Measurements from ENCODE around the gene LETM1. TPM values are rescaled to one million over a fixed set of nuclear protein-coding genes. Genes with fewer than 3 reads are reported as not detected.

Gene LETM1
- total RNA-seq, 1 donor from 2014 or later = 109 TPM

DNA sequence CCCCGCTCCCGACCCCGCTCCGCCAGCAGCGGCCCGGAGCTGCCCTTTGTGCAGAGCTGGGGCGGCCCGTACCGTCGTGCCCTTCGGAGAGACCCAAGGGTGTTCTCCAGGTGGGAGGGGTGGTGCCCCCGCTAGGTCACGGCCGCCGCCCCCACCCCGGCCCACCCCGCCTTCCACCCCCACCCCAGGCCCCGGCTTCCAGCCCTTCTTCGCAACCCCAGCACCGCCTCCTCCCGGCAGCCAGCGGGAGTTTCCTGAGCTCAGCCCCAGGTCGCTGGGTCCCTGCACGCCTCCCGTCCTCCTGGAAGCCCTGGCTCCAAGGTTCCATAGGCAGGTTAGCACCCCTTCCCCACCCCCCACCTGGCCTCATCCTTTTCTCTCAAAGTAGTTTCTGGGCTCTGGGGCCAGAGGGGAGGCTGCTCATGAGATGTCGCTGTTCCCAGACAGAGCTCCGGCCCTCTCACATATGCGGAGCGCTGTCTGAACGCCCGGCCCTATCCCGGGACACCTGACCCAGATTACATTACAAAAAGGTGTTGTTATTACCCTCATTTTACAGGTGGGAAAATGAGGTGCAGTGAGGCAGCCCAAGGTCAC is 88.1 kb downstream of the LETM1 start:
- H3K4me3 ChIP-seq (ENCODE audit: low read depth, low read length) = peak overlapping the region; percentile 36

DNA sequence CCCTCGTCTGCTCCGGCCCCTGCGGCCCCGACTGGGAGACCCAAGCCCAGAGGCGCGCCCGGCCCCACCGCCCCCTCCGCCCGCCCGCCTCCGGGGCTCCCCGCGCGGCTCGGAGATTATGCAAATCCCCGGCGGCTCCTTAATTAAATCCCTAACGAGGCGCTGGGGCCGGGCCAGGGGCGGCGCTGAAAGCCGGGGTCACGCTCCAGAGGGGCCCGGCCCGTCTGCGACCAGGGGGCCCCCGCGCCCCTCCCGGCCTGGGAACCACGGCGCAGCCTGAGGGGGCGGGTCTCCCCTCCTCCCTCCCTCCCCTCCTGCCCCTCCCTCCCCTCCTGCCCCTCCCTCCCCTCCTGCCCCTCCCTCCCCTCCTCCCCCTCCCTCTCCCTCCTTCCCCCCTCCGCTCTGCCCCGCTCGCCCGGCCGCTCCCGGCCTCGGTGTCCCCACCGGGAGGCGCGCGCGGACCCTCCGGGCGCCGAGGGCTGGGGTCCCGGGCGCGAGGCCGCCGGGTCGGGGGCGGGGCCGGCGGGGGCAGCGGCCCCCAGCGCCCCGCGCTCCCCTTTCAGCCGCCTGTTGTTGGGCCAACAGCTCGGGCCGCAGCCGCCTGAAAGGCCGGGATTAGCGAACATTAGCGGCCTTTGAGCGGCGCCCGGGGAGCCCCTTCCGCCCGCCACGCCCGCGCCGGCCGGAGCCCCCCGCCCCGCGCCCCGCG is 88.7 kb downstream of the LETM1 start:
- FAIRE-seq (no peak), DNase-seq (ENCODE audit: low read depth) (no peak)
- Histone ChIP-seq H3K27me3 (ENCODE audit: control insufficient read depth, insufficient read depth, low read length) (no peaks in the 10 kb centered on the region), H3K36me3 (ENCODE audit: control insufficient read depth, insufficient read depth, low read length) (no peaks in the 10 kb centered on the region), H3K4me3 (ENCODE audit: low read depth, low read length) (peak overlapping the region; percentile 36)
- TF ChIP-seq, protein P1, sequence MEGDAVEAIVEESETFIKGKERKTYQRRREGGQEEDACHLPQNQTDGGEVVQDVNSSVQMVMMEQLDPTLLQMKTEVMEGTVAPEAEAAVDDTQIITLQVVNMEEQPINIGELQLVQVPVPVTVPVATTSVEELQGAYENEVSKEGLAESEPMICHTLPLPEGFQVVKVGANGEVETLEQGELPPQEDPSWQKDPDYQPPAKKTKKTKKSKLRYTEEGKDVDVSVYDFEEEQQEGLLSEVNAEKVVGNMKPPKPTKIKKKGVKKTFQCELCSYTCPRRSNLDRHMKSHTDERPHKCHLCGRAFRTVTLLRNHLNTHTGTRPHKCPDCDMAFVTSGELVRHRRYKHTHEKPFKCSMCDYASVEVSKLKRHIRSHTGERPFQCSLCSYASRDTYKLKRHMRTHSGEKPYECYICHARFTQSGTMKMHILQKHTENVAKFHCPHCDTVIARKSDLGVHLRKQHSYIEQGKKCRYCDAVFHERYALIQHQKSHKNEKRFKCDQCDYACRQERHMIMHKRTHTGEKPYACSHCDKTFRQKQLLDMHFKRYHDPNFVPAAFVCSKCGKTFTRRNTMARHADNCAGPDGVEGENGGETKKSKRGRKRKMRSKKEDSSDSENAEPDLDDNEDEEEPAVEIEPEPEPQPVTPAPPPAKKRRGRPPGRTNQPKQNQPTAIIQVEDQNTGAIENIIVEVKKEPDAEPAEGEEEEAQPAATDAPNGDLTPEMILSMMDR (IDR thresholded peaks at IDR 0.05; ENCODE audit: insufficient read depth, low read length, severe bottlenecking) = no peak

More for the DNA sequence above, 88.1 kb downstream of the LETM1 start:
- no peaks in the 10 kb centered on the region for H3K36me3 ChIP-seq (ENCODE audit: control insufficient read depth, insufficient read depth, low read length)
- H3K27me3 ChIP-seq (ENCODE audit: control insufficient read depth, insufficient read depth, low read length) = no peaks in the 10 kb centered on the region
- FAIRE-seq = no peak
- TF ChIP-seq, protein P1 (IDR thresholded peaks at IDR 0.05; ENCODE audit: insufficient read depth, low read length, severe bottlenecking) = peak; percentile 63
- peak; percentile 41 for DNase-seq (ENCODE audit: low read depth)

DNA sequence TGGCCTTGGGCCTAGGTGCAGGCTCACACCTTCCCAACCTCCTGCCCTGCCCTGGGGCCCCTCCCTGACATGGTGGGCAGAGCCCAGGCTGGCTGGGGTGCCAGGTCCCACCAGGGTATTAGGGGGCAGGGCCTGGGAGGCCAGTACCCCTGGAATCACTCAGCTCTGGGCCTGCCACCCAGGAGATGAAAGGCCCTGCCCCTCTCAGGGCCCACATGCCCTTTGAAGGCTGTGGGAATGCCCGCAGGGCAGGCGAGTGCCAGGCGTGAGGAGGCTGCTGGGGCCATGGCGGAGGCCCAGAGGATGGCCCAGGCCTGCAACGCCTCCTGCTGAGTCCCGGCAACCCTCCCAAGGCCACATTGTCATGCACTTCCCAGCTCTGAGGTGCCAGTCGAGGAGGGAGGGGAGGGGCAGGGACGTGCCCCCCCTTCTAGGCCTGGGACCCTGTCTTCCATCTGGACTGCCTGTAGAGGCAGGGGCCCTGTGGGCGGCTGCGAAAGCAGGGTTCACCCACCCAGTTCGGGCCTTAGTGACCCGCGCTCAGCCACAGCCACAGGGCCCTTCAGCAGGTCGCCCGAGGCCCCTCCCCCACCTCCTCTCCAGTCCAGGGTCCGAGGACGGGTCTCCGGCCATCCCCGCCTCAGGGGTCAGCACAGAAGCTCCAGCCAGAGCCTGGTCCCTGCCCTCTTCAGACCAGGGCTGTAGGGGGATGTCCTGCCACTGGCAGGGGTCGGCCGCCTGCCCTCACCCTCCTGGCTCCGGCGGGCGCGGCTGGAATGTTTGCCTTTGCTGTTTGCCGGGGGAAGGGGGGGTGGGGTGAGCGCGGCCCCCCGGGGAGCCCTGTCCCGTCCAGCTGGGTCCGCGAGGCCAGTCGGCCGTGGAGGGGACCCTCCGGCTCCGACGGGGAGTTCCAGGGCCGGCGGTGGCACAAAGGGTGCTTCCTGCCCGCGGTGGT is 89.6 kb downstream of the LETM1 start:
- H3K4me3 ChIP-seq (ENCODE audit: low read depth, low read length) = peak overlapping the region; percentile 36
- TF ChIP-seq, protein P1 (IDR thresholded peaks at IDR 0.05; ENCODE audit: insufficient read depth, low read length, severe bottlenecking) = no peak
- no peaks in the 10 kb centered on the region for H3K27me3 ChIP-seq (ENCODE audit: control insufficient read depth, insufficient read depth, low read length)
- no peaks in the 10 kb centered on the region for H3K36me3 ChIP-seq (ENCODE audit: control insufficient read depth, insufficient read depth, low read length)
- FAIRE-seq = no peak
- DNase-seq (ENCODE audit: low read depth) = no peak

DNA sequence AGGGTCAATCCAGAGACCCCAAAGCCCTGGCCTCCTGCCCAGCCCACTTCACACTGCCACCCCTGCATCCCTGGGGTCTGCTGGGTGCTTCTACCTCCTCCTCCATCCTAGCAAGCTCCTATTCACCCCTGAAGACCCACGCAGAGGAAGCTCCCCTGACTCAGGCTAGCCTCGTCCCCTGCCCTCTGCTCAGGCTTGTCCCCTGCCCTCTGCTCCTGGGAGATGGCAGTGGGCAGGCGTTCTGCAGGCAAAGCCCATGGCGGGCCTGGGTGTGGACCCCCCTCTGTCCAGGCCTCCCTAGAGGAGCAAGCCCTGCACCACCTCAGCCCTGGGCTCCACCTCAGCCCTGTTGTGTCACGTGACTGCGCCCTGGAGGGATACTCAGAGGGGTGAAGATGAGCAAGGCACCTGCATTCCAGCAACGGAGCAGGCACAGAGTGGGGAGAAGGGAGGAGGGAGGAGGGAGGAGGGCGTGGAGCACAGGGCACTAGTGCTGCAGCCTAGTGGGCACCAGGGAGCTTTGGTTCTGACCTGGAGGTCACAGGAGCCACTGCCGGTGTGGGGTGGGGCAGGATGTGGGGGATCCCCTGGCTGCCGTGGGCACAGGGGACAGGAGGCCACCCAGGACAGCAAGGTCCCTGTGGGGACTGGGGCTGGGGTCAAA is 90.4 kb downstream of the LETM1 start:
- Histone ChIP-seq H3K36me3 (ENCODE audit: control insufficient read depth, insufficient read depth, low read length) (no peaks in the 10 kb centered on the region), H3K4me3 (ENCODE audit: low read depth, low read length) (no peak overlapping the region), H3K27me3 (ENCODE audit: control insufficient read depth, insufficient read depth, low read length) (no peaks in the 10 kb centered on the region)
- DNase-seq (ENCODE audit: low read depth) = no peak
- TF ChIP-seq, protein P1 (IDR thresholded peaks at IDR 0.05; ENCODE audit: insufficient read depth, low read length, severe bottlenecking) = no peak
- FAIRE-seq = no peak

DNA sequence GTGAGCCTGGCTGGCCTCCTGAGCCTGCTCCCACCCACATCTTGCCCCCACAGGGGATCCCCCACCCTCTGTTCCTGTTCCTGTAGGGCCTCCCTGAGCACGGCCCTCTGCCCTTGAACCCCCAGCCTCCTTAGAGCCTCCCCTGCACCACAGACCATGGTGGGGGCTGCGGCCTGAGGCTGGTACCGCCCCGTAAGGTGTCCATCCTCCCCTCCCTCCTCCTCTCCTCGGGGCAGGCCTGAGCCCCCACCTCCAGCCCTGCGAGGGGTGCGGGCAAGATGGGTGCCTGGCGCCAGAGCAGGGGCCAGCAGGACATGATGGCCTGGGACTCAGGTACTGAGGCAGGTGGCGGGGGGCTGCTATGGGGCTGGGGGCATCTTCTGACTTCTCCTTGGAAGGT is 91.3 kb downstream of the LETM1 start:
- TF ChIP-seq, protein P1 (IDR thresholded peaks at IDR 0.05; ENCODE audit: insufficient read depth, low read length, severe bottlenecking) = no peak
- DNase-seq (ENCODE audit: low read depth) (no peak), FAIRE-seq (no peak)
- Histone ChIP-seq H3K4me3 (ENCODE audit: low read depth, low read length) (no peak overlapping the region), H3K36me3 (ENCODE audit: control insufficient read depth, insufficient read depth, low read length) (no peaks in the 10 kb centered on the region), H3K27me3 (ENCODE audit: control insufficient read depth, insufficient read depth, low read length) (no peaks in the 10 kb centered on the region)
